ENCODE measurements around the gene PXK.

DNA sequence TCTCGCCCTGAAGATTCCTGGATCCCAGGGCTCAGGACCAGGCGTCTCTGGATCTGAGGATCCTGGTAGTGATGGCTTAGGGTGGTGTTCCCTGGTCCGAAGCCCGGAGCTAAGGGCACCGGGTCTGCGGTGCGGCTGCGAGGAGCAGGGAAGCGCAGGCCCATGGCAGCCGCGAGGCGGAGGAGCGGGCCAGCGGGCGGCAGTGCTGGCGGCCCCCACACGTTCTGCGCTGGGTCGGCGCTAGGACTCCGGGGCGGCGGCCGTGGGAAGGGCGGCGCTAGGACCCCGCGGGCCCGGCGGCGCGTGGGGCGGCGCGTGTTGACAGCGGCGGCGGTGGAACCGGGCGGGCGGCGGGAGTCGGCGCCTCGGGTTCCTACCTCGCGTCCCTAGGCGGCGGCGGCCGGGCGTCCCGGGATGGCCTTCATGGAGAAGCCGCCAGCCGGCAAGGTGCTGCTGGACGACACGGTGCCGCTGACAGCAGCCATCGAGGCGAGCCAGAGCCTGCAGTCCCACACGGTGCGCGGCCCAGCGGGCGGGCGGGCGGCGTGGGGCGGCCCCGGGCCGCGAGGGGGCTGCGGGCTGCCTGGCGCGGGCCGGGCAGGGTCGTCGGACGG, at the start of gene PXK:
- TF ChIP-seq, protein P1, sequence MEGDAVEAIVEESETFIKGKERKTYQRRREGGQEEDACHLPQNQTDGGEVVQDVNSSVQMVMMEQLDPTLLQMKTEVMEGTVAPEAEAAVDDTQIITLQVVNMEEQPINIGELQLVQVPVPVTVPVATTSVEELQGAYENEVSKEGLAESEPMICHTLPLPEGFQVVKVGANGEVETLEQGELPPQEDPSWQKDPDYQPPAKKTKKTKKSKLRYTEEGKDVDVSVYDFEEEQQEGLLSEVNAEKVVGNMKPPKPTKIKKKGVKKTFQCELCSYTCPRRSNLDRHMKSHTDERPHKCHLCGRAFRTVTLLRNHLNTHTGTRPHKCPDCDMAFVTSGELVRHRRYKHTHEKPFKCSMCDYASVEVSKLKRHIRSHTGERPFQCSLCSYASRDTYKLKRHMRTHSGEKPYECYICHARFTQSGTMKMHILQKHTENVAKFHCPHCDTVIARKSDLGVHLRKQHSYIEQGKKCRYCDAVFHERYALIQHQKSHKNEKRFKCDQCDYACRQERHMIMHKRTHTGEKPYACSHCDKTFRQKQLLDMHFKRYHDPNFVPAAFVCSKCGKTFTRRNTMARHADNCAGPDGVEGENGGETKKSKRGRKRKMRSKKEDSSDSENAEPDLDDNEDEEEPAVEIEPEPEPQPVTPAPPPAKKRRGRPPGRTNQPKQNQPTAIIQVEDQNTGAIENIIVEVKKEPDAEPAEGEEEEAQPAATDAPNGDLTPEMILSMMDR (IDR thresholded peaks at IDR 0.05; ENCODE audit: poor library complexity) = no peak
- TF ChIP-seq EZH2phosphoT487 (IDR thresholded peaks at IDR 0.05; ENCODE audit: low read depth, severe bottlenecking, unreplicated experiment) = no peak

Data from hepatocyte (in vitro differentiated cells).